HepG2 (cell line): ENCODE results near the gene LTB4R2. TPM values are rescaled to one million over a fixed set of nuclear protein-coding genes. Genes with fewer than 3 reads are reported as not detected.

Experiments used
- FOSL2 ChIP-seq: sonication (generic); formaldehyde crosslinking; IDR thresholded peaks from 2 replicates; pipeline ENCODE4 v1.4.0; 2020; ENCODE audit warnings: missing genetic modification reagents
- FOXC1 ChIP-seq: sonication (generic); formaldehyde crosslinking; IDR thresholded peaks from 2 replicates; pipeline ENCODE4 v1.8.0; 2022; ENCODE audit warnings: mild to moderate bottlenecking, missing genetic modification reagents, borderline replicate concordance
- FOXP1 ChIP-seq, 2 experiments: fragments of 450-650 bp in 1 of 2; IDR thresholded peaks; 2 replicates each; pipeline ENCODE4 v1.6.1; 2017 to 2018; ENCODE audit warnings: antibody characterized with exemption in 1 of 2
- MAFF ChIP-seq: IDR thresholded peaks from 2 replicates; pipeline ENCODE4 v1.6.1; 2011; ENCODE audit warnings: low read depth, low read length, improper control_type of control experiment
- MNT ChIP-seq: fragments of 450-650 bp; IDR thresholded peaks from 2 replicates; pipeline ENCODE4 v1.6.1; 2016
- NR2F1 ChIP-seq, 2 experiments: fragments of 450-650 bp in 1 of 2; formaldehyde crosslinking in 1 of 2; IDR thresholded peaks; 2 replicates each; pipeline versions ENCODE4 v1.5.0 to v1.6.1; 2016 to 2020; ENCODE audit warnings: mild to moderate bottlenecking in 1 of 2, missing compliant biosample characterization in 1 of 2, missing genetic modification reagents in 1 of 2, moderate library complexity in 1 of 2
- PHB2 ChIP-seq: fragments of 450-650 bp; IDR thresholded peaks from 2 replicates; pipeline ENCODE4 v1.6.1; 2018; ENCODE audit not compliant: partially characterized antibody
- PHF21A ChIP-seq: sonication (generic); formaldehyde crosslinking; IDR thresholded peaks from 2 replicates; pipeline ENCODE4 v1.5.0; 2020; ENCODE audit warnings: mild to moderate bottlenecking, missing genetic modification reagents
- THAP8 ChIP-seq: sonication (generic); formaldehyde crosslinking; IDR thresholded peaks from 2 replicates; pipeline ENCODE4 v1.5.1; 2020; ENCODE audit warnings: missing genetic modification reagents, mild to moderate bottlenecking, borderline replicate concordance
- YEATS2 ChIP-seq: sonication (generic); formaldehyde crosslinking; IDR thresholded peaks from 2 replicates; pipeline ENCODE4 v1.4.0; 2020; ENCODE audit warnings: missing genetic modification reagents, borderline replicate concordance
- ZNF552 ChIP-seq: sonication (generic); formaldehyde crosslinking; IDR thresholded peaks from 2 replicates; pipeline ENCODE4 v1.9.0; 2022; ENCODE audit warnings: missing genetic modification reagents, mild to moderate bottlenecking, borderline replicate concordance
- ZNF580 ChIP-seq: IDR thresholded peaks from 2 replicates; pipeline ENCODE4 v1.6.1; 2016; ENCODE audit warnings: low read depth, borderline replicate concordance
- ZNF607 ChIP-seq: sonication (generic); formaldehyde crosslinking; IDR thresholded peaks from 2 replicates; pipeline ENCODE4 v1.5.1; 2020; ENCODE audit warnings: missing genetic modification reagents, mild to moderate bottlenecking, borderline replicate concordance
- polyA plus RNA-seq, 8 experiments: library from polyadenylated mRNA; depleted of rRNA in 3 of 8; stranded (reverse) in 7 of 8; unstranded in 1 of 8; fragments of >200 nt; fragmentation: Illumina TruSeq in 4 of 8; extraction: Trizol in 4 of 8; gene quantifications; 2 replicates each; pipeline versions ENCODE4 v1.2.1 to v1.2.3, GENCODE V29; 2011 to 2016; ENCODE audit warnings: low read depth in 4 of 8, missing spikeins in 1 of 8, mixed read lengths in 1 of 8; ENCODE audit not compliant: insufficient read depth in 1 of 8
- total RNA-seq, 5 experiments: library from RNA; depleted of rRNA; stranded (reverse); fragments of >200 nt; fragmentation: Illumina TruSeq; extraction: Trizol; gene quantifications; 2 replicates each; pipeline ENCODE4 v1.2.3, GENCODE V29; 2016; ENCODE audit warnings: low read depth in 1 of 5
- TF ChIP-seq, protein P1 (sequence below): sonication (generic); formaldehyde crosslinking; IDR thresholded peaks from 2 replicates; pipeline ENCODE4 v1.8.1; 2022; ENCODE audit warnings: low read depth, mild to moderate bottlenecking, missing genetic modification reagents
- TF ChIP-seq, protein P2 (sequence below): sonication (generic); formaldehyde crosslinking; IDR thresholded peaks from 2 replicates; pipeline ENCODE4 v1.4.0; 2020; ENCODE audit warnings: missing genetic modification reagents
- TF ChIP-seq, protein P3 (sequence below): sonication (generic); formaldehyde crosslinking; IDR thresholded peaks from 2 replicates; pipeline ENCODE4 v1.8.1; 2023; ENCODE audit warnings: mild to moderate bottlenecking, inconsistent platforms, moderate library complexity, missing genetic modification reagents, borderline replicate concordance
- TF ChIP-seq, protein P4 (sequence below): IDR thresholded peaks from 2 replicates; pipeline ENCODE4 v1.6.1; 2016; ENCODE audit warnings: mild to moderate bottlenecking

The LTB4R2 gene
- total and polyA plus RNA-seq, 2 of the 13 experiments (the other 11 are each of a cell fraction or from before 2014, with no cell fraction given) = 3.9 to 6.9 TPM

DNA sequence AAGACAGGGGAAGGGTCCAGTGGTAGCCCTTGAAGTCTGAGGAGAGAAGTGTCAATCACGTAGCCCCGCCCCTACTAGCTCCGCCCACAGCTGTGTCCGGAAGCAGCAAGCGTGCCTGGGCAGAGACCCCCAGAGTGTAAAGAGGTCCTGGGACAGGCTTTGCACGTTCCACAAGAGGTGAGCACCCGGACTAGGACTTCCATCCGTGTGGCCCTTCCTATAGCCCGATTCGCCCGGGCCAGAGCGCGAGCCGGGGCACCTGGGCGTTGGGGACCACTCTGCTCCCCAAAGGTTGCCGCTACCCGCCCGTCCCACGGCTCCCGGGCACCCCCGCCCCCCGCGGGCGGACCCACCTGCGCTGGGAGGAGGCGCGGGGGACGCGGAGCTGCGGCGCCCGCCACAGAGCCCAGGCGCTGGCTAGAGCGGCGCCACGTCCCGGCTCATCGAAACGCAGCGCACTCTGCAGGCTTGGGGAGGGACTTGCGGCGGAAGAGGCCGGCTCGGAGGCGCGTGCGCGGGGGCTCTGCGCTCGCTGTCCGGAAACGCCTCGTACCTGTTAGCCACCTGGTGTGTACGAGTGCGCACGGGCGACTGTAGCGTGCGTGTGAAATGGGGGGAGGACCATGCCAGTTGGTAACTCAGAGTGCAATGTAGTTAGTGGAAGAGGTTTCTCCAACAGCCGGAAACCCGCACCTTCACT, 38.7 kb upstream of the LTB4R2 start, which contains the start of gene RABGGTA (continued):
- TF ChIP-seq YEATS2 (CRISPR knock-in tag) (peak; percentile 98), ZNF607 (CRISPR knock-in tag) (peak; percentile 99), THAP8 (CRISPR knock-in tag) (peak; percentile 88), PHB2 (no peak), MNT (peak; percentile 58), FOXP1 (IDR thresholded peaks at IDR 0.05) (no peak), FOXP1 (CRISPR knock-in tag; IDR thresholded peaks at IDR 0.05) (peak; percentile 49), FOSL2 (peak; percentile 81), NR2F1 (CRISPR knock-in tag; IDR thresholded peaks at IDR 0.05) (peak in 1 of 2 experiments; percentile 8; a peak in 1 of 4 replicates), PHF21A (CRISPR knock-in tag) (peak; percentile 100), FOXC1 (CRISPR knock-in tag) (peak; percentile 100), MAFF (no peak), ZNF552 (peak; percentile 98), ZNF580 (CRISPR knock-in tag) (peak; percentile 100)
- TF ChIP-seq, protein P1, sequence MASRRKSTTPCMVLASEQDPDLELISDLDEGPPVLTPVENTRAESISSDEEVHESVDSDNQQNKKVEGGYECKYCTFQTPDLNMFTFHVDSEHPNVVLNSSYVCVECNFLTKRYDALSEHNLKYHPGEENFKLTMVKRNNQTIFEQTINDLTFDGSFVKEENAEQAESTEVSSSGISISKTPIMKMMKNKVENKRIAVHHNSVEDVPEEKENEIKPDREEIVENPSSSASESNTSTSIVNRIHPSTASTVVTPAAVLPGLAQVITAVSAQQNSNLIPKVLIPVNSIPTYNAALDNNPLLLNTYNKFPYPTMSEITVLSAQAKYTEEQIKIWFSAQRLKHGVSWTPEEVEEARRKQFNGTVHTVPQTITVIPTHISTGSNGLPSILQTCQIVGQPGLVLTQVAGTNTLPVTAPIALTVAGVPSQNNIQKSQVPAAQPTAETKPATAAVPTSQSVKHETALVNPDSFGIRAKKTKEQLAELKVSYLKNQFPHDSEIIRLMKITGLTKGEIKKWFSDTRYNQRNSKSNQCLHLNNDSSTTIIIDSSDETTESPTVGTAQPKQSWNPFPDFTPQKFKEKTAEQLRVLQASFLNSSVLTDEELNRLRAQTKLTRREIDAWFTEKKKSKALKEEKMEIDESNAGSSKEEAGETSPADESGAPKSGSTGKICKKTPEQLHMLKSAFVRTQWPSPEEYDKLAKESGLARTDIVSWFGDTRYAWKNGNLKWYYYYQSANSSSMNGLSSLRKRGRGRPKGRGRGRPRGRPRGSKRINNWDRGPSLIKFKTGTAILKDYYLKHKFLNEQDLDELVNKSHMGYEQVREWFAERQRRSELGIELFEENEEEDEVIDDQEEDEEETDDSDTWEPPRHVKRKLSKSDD = peak; percentile 98
- TF ChIP-seq, protein P2, sequence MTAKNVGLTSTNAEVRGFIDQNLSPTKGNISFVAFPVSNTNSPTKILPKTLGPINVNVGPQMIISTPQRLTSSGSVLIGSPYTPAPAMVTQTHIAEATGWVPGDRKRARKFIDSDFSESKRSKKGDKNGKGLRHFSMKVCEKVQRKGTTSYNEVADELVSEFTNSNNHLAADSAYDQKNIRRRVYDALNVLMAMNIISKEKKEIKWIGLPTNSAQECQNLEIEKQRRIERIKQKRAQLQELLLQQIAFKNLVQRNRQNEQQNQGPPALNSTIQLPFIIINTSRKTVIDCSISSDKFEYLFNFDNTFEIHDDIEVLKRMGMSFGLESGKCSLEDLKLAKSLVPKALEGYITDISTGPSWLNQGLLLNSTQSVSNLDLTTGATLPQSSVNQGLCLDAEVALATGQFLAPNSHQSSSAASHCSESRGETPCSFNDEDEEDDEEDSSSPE = peak; percentile 97
- TF ChIP-seq, protein P3, sequence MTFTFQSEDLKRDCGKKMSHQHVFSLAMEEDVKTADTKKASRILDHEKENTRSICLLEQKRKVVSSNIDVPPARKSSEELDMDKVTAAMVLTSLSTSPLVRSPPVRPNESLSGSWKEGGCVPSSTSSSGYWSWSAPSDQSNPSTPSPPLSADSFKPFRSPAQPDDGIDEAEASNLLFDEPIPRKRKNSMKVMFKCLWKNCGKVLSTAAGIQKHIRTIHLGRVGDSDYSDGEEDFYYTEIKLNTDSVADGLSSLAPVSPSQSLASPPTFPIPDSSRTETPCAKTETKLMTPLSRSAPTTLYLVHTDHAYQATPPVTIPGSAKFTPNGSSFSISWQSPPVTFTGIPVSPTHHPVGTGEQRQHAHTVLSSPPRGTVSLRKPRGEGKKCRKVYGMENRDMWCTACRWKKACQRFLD = peak; percentile 100
- TF ChIP-seq, protein P4, sequence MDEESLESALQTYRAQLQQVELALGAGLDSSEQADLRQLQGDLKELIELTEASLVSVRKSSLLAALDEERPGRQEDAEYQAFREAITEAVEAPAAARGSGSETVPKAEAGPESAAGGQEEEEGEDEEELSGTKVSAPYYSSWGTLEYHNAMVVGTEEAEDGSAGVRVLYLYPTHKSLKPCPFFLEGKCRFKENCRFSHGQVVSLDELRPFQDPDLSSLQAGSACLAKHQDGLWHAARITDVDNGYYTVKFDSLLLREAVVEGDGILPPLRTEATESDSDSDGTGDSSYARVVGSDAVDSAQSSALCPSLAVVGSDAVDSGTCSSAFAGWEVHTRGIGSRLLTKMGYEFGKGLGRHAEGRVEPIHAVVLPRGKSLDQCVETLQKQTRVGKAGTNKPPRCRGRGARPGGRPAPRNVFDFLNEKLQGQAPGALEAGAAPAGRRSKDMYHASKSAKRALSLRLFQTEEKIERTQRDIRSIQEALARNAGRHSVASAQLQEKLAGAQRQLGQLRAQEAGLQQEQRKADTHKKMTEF (CRISPR knock-in tag) = peak; percentile 100
